NCI-H524 (cell line): Measurements from ENCODE around the gene MAN1C1.

ENCODE experiments used
- DNase-seq, 2 experiments: peaks; one replicate each; lab custom pipeline; 2025; lab: John Stamatoyannopoulos, UW

MAN1C1 gene

GRCh38 chr1:25740071-25740470 is 123.5 kb downstream of the MAN1C1 start:
- no peak for DNase-seq

- no peak for DNase-seq
Measured at GRCh38 chr1:25742316-25742715, 125.7 kb downstream of the MAN1C1 start.

GRCh38 chr1:25743164-25744139 is 126.9 kb downstream of the MAN1C1 start:
- DNase-seq = peak; percentile 76 to 91

GRCh38 chr1:25744140-25744581 is 127.6 kb downstream of the MAN1C1 start:
- DNase-seq = peak; percentile 75 to 79

- peak in 1 of 2 experiments; percentile 54 for DNase-seq
Measured at GRCh38 chr1:25744636-25745425, 128.2 kb downstream of the MAN1C1 start.

- no peak for DNase-seq
Measured at GRCh38 chr1:25746299-25747045, 129.9 kb downstream of the MAN1C1 start.

GRCh38 chr1:25747046-25747719 is 130.6 kb downstream of the MAN1C1 start:
- no peak for DNase-seq

GRCh38 chr1:25748531-25749205 is 132.1 kb downstream of the MAN1C1 start:
- no peak for DNase-seq

GRCh38 chr1:25750923-25751605 is 134.5 kb downstream of the MAN1C1 start:
- DNase-seq = no peak

- DNase-seq = peak in 1 of 2 experiments; percentile 25
Measured at GRCh38 chr1:25754470-25755181, 138.0 kb downstream of the MAN1C1 start.

- DNase-seq = no peak
Measured at GRCh38 chr1:25755475-25756125, 139.0 kb downstream of the MAN1C1 start.

- DNase-seq = no peak
Measured at GRCh38 chr1:25756215-25756614, 139.6 kb downstream of the MAN1C1 start.

- peak; percentile 51 to 75 for DNase-seq
Measured at GRCh38 chr1:25757151-25757845, 140.7 kb downstream of the MAN1C1 start.

GRCh38 chr1:25757846-25758185 is 141.2 kb downstream of the MAN1C1 start:
- DNase-seq = no peak

GRCh38 chr1:25758466-25759070 is 142.0 kb downstream of the MAN1C1 start:
- DNase-seq = no peak

- DNase-seq = no peak
Measured at GRCh38 chr1:25760122-25760719, 143.6 kb downstream of the MAN1C1 start.

- DNase-seq = peak; percentile 47 to 80
Measured at GRCh38 chr1:25760871-25761270, 144.3 kb downstream of the MAN1C1 start.

GRCh38 chr1:25763493-25763892 is 146.9 kb downstream of the MAN1C1 start:
- DNase-seq = no peak
